TTC549 (cell line): ENCODE results near the gene ACTRT1.

Source experiments
- FAIRE-seq: peaks from 2 replicates; lab custom pipeline; 2012; peaks lifted over from hg19 to GRCh38; lab: Jason Lieb, UNC

The ACTRT1 gene

GRCh38 chrX:128052303-128052702 lies at the start of gene ACTRT1:
TSS of gene ACTRT1 (minus strand) at chrX:128052403. CDS start at chrX:128052206, 197 bp downstream.
- no peak for FAIRE-seq

GRCh38 chrX:128078545-128078944 lies 26.3 kb upstream of the ACTRT1 start:
- FAIRE-seq = no peak

- no peak for FAIRE-seq
Observed at GRCh38 chrX:128057421-128057820, 5.2 kb upstream of the ACTRT1 start.

DNA sequence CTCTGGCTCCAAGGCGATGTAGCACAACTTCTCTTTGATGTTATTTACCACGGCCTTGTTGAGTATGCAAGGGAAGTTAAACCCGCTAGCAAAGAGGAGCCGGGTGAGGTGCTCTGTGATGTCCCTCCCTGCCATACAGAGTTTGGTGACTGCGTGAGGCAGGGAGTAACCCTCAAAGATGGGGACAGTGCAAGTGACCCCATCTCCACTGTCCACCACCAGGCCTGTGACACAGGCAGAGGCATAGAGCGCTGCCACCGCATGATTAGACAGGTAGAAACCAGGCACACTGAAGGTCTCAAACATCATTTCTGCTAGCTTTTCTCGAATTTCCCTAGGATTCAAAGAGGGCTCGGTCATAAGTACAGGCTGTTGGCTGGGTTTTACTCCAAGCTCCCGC lies 677 bp downstream of the ACTRT1 start:
- no peak for FAIRE-seq

GRCh38 chrX:128035318-128035717 lies 16.9 kb downstream of the ACTRT1 start:
- no peak for FAIRE-seq

DNA sequence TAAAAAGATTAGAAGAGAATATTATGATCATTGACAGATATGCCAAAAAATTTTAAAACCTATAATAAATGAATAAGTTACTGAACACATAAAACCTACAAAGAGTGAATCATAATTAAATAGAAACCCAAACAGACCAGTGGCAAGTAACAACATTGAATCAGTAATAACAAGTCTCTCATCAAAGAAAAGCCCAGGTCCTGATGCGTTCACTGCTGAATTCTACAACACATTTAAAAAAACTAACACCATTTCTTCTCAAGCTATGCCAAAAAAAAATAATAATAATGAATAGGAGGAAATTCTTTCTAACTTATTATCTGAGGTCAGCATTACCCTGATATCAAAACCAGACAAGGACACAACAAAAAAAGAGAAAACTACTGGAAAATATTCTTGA lies 30.6 kb downstream of the ACTRT1 start:
- no peak for FAIRE-seq

DNA sequence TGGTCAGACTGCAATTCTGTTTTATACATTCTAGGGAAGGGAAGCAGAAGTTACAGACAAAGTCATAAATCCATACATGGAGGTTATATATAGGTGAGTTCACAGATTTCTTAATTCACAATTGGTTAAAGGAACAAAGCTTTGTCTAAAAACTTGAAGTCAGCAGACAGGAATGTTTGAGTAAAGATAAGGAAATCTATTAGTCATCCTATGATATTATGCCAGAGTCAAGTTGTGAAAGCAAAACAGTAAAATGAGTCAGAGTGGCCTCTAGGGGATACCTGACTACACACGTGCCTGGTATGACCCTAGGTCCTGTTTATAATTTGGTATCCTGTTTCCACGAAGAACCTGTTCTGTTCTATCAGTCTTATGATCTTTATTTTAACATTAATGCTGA lies 31.5 kb downstream of the ACTRT1 start:
- FAIRE-seq = no peak

DNA sequence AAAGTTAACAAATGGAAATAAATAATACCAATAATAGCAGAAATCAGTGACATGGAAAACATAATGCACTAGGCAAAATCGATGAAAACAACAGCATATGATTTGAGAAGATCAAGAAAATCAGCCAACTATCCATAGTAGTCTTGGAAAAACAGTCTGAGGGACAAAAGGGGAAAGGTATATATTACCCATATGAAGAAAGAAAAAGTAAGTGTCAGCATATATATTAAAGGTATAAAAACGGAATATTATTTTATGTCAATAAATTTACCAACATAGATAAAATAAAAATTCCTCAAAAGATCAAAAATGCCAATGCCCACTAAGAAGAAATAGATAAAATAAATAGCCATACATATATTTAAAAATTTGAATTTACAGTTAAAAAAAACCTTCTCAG lies 33.0 kb downstream of the ACTRT1 start:
- no peak for FAIRE-seq

DNA sequence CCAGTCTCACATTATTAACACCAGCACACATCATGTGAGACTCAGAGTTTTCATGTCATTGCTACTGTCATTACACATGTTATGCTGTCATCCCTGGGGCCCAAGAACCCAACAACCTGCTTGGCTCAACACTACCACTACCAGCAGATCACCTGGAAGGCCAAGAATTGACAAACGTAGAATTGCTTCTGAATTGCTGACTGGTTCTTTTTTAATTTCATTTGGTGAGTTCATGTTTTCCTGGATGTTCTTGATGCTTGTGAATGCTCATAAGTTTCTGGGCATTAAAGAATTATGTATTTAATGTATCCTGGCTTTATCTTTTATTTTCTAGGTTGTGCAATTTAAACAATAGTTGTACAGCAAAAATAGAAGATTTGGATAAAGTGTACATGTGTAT lies 40.2 kb downstream of the ACTRT1 start:
- FAIRE-seq = no peak

- no peak for FAIRE-seq
Observed at GRCh38 chrX:128007882-128008281, 44.3 kb downstream of the ACTRT1 start.
